K562 (cell line): ENCODE measurements around the gene CYSRT1. TPM values are rescaled to one million over a fixed set of nuclear protein-coding genes. Genes with fewer than 3 reads are reported as not detected.

ENCODE experiments used
- AFF1 ChIP-seq, 2 experiments: fragments of 450-650 bp; IDR thresholded peaks; 2 replicates each; pipeline ENCODE4 v1.6.1; 2018; ENCODE audit warnings: mild to moderate bottlenecking in 2 of 2, low read depth in 1 of 2; ENCODE audit not compliant: partially characterized antibody in 2 of 2
- BRCA1 ChIP-seq, 2 experiments: fragments of 450-650 bp in 1 of 2; sonication (generic) in 1 of 2; formaldehyde crosslinking in 1 of 2; IDR thresholded peaks; 2 replicates each; pipeline versions ENCODE4 v1.5.0 to v1.6.1; 2017 to 2020; ENCODE audit warnings: mild to moderate bottlenecking in 1 of 2, missing genetic modification reagents in 1 of 2
- CREB3 ChIP-seq: fragments of 450-650 bp; conservative IDR thresholded peaks from 2 replicates; pipeline ENCODE4 v1.6.1; 2016; ENCODE audit warnings: missing genetic modification characterization, low read depth, mild to moderate bottlenecking, missing compliant biosample characterization, moderate library complexity
- E2F3 ChIP-seq: fragments of 250-450 bp; sonication (Bioruptor Pico); IDR thresholded peaks from 2 replicates; pipeline ENCODE4 v1.4.0; 2020; ENCODE audit warnings: mild to moderate bottlenecking
- ERF ChIP-seq: fragments of 450-650 bp; formaldehyde crosslinking; IDR thresholded peaks from 2 replicates; pipeline ENCODE4 v1.4.0; 2020; ENCODE audit warnings: mild to moderate bottlenecking, mixed read lengths
- FIP1L1 ChIP-seq: fragments of 200-400 bp; formaldehyde crosslinking; IDR thresholded peaks from 2 replicates; pipeline ENCODE4 v1.6.1; 2018; ENCODE audit warnings: mild to moderate bottlenecking, low read depth, low read length; ENCODE audit not compliant: poor library complexity, severe bottlenecking
- GTF2E2 ChIP-seq: fragments of 200-800 bp; sonication (Bioruptor generic); IDR thresholded peaks from 2 replicates; pipeline ENCODE4 v1.6.1; 2016; ENCODE audit warnings: missing genetic modification characterization, missing compliant biosample characterization
- KHSRP ChIP-seq: fragments of 450-650 bp; IDR thresholded peaks from 2 replicates; pipeline ENCODE4 v1.6.1; 2017
- MYBL2 ChIP-seq, 2 experiments: fragments of 450-650 bp in 1 of 2; sonication (generic) in 1 of 2; formaldehyde crosslinking in 1 of 2; IDR thresholded peaks; 2 replicates each; pipeline versions ENCODE4 v1.6.1 to v1.8.1; 2017 to 2022; ENCODE audit warnings: borderline replicate concordance in 1 of 2, inconsistent platforms in 1 of 2, low read depth in 1 of 2, mild to moderate bottlenecking in 1 of 2, missing genetic modification reagents in 1 of 2, moderate library complexity in 1 of 2
- NFIC ChIP-seq: fragments of 450-650 bp; IDR thresholded peaks from 2 replicates; pipeline ENCODE4 v1.6.1; 2017; ENCODE audit warnings: mild to moderate bottlenecking, inconsistent platforms
- SIN3B ChIP-seq: fragments of 450-650 bp; IDR thresholded peaks from 2 replicates; pipeline ENCODE4 v1.6.1; 2017; ENCODE audit warnings: low read depth, mild to moderate bottlenecking, moderate library complexity
- SLC30A9 ChIP-seq: fragments of 250-450 bp; sonication (Bioruptor Pico); IDR thresholded peaks from 2 replicates; pipeline ENCODE4 v1.8.0; 2022; ENCODE audit warnings: mild to moderate bottlenecking, moderate library complexity
- TAF15 ChIP-seq: fragments of 200-400 bp; formaldehyde crosslinking; IDR thresholded peaks from 2 replicates; pipeline ENCODE4 v1.6.1; 2017; ENCODE audit warnings: mild to moderate bottlenecking, low read depth, low read length, moderate library complexity
- TBL1XR1 ChIP-seq, 2 experiments: IDR thresholded peaks; 2 replicates each; pipeline ENCODE4 v1.6.1; 2012; ENCODE audit warnings: improper control_type of control experiment in 2 of 2, low read length in 2 of 2, mild to moderate bottlenecking in 1 of 2
- TCFL5 ChIP-seq: fragments of 250-450 bp; sonication (Bioruptor Pico); conservative IDR thresholded peaks from 2 replicates; pipeline ENCODE4 v1.6.1; 2021; ENCODE audit warnings: mild to moderate bottlenecking, moderate library complexity, matching md5 sums
- ZNF146 ChIP-seq: IDR thresholded peaks from one replicate; pipeline ENCODE4 v1.6.1; 2018; ENCODE audit warnings: missing compliant biosample characterization; ENCODE audit not compliant: unreplicated experiment
- ZNF239 ChIP-seq: fragments of 250-450 bp; sonication (Bioruptor Pico); IDR thresholded peaks from 2 replicates; pipeline ENCODE4 v1.4.0; 2020; ENCODE audit warnings: mild to moderate bottlenecking
- polyA plus RNA-seq, 8 experiments: library from polyadenylated mRNA; depleted of rRNA in 4 of 8; stranded (reverse) in 5 of 8; unstranded in 3 of 8; fragments of >200 nt; fragmentation: Nextera tagmentation in 2 of 8; fragmentation: Illumina TruSeq in 1 of 8; extraction: Ambion mirVana in 2 of 8; extraction: Trizol in 1 of 8; gene quantifications; 2 replicates each; pipeline versions ENCODE4 v1.2.1 to v1.2.3, GENCODE V29; 2011 to 2014; ENCODE audit warnings: inconsistent platforms in 1 of 8, missing spikeins in 1 of 8
- total RNA-seq, 7 experiments: library from RNA; depleted of rRNA in 6 of 7; stranded (reverse); fragments of >200 nt in 6 of 7; fragmentation: Illumina TruSeq in 2 of 7; extraction: Trizol in 2 of 7; gene quantifications; 2 replicates each; pipeline versions ENCODE4 v1.2.1 to v1.2.3, GENCODE V29; 2011 to 2021; ENCODE audit warnings: low replicate concordance in 1 of 7
- TF ChIP-seq, protein P1 (sequence below): fragments of 450-650 bp; IDR thresholded peaks from 2 replicates; pipeline ENCODE4 v1.6.1; 2016; ENCODE audit warnings: mild to moderate bottlenecking
- TF ChIP-seq, protein P2 (sequence below): sonication (generic); formaldehyde crosslinking; IDR thresholded peaks from 2 replicates; pipeline ENCODE4 v1.8.0; 2022; ENCODE audit warnings: mild to moderate bottlenecking, low read depth, missing genetic modification reagents

Gene CYSRT1
- total and polyA plus RNA-seq, 9 of the 15 experiments (the other 6 are each of a cell fraction or from before 2014, with no cell fraction given): 0.04 to 1.4 (median 0.42) TPM; not detected in 3

- TF ChIP-seq AFF1 (IDR thresholded peaks at IDR 0.05; ENCODE audit: low read depth in 1 of 2, partially characterized antibody in 2 of 2) (peak in 1 of 2 experiments; percentile 68), TBL1XR1 (IDR thresholded peaks at IDR 0.05; ENCODE audit: low read length in 2 of 2) (peak in 1 of 2 experiments; percentile 77; a peak in 2 of 4 replicates), ZNF146 (no peak), ERF (CRISPR knock-in tag) (0 out of 2 replicates have a peak, but pooled peaks have one; percentile 9), FIP1L1 (no peak), BRCA1 (IDR thresholded peaks at IDR 0.05) (no peak), BRCA1 (CRISPR knock-in tag; IDR thresholded peaks at IDR 0.05) (no peak), MYBL2 (IDR thresholded peaks at IDR 0.05; ENCODE audit: low read depth) (no peak), MYBL2 (CRISPR knock-in tag; IDR thresholded peaks at IDR 0.05; ENCODE audit: borderline replicate concordance) (no peak), ZNF239 (CRISPR knock-in tag) (no peak), KHSRP (no peak), E2F3 (CRISPR knock-in tag) (no peak), TCFL5 (CRISPR knock-in tag) (no peak), SIN3B (no peak), TAF15 (no peak), SLC30A9 (CRISPR knock-in tag) (no peak), CREB3 (tag) (no peak), GTF2E2 (tag) (no peak), NFIC (peak; percentile 69)
- TF ChIP-seq, protein P1, sequence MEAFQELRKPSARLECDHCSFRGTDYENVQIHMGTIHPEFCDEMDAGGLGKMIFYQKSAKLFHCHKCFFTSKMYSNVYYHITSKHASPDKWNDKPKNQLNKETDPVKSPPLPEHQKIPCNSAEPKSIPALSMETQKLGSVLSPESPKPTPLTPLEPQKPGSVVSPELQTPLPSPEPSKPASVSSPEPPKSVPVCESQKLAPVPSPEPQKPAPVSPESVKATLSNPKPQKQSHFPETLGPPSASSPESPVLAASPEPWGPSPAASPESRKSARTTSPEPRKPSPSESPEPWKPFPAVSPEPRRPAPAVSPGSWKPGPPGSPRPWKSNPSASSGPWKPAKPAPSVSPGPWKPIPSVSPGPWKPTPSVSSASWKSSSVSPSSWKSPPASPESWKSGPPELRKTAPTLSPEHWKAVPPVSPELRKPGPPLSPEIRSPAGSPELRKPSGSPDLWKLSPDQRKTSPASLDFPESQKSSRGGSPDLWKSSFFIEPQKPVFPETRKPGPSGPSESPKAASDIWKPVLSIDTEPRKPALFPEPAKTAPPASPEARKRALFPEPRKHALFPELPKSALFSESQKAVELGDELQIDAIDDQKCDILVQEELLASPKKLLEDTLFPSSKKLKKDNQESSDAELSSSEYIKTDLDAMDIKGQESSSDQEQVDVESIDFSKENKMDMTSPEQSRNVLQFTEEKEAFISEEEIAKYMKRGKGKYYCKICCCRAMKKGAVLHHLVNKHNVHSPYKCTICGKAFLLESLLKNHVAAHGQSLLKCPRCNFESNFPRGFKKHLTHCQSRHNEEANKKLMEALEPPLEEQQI: no peak
- TF ChIP-seq, protein P2, sequence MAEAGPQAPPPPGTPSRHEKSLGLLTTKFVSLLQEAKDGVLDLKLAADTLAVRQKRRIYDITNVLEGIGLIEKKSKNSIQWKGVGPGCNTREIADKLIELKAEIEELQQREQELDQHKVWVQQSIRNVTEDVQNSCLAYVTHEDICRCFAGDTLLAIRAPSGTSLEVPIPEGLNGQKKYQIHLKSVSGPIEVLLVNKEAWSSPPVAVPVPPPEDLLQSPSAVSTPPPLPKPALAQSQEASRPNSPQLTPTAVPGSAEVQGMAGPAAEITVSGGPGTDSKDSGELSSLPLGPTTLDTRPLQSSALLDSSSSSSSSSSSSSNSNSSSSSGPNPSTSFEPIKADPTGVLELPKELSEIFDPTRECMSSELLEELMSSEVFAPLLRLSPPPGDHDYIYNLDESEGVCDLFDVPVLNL (CRISPR knock-in tag): no peak
These were observed 11.4 kb downstream of the CYSRT1 start (continued) for GRCh38 chr9:137236238-137236935.
